ENCODE measurements around the gene COL27A1.

The COL27A1 gene

GRCh38 chr9:114264806-114265550 is 109.6 kb downstream of the COL27A1 start (continued):
- TF ChIP-seq PATZ1 (CRISPR knock-in tag; IDR thresholded peaks at IDR 0.05; ENCODE audit: borderline replicate concordance) (no peak), ISL1 (CRISPR knock-in tag; IDR thresholded peaks at IDR 0.05) (no peak), ZFP30 (CRISPR knock-in tag; IDR thresholded peaks at IDR 0.05) (no peak), ZNF565 (CRISPR knock-in tag; conservative IDR thresholded peaks at IDR 0.05; ENCODE audit: low read depth) (no peak), ZFP3 (CRISPR knock-in tag; IDR thresholded peaks at IDR 0.05) (no peak), ZNF70 (CRISPR knock-in tag; IDR thresholded peaks at IDR 0.05) (no peak), RARB (CRISPR knock-in tag; IDR thresholded peaks at IDR 0.05) (no peak), BACH2 (CRISPR knock-in tag; IDR thresholded peaks at IDR 0.05; ENCODE audit: borderline replicate concordance) (no peak), POU6F1 (CRISPR knock-in tag; IDR thresholded peaks at IDR 0.05; ENCODE audit: borderline replicate concordance, low read depth) (no peak)

- no peak for TF ChIP-seq OSR1 (CRISPR knock-in tag; IDR thresholded peaks at IDR 0.05)
- no peak for TF ChIP-seq GLIS3 (CRISPR knock-in tag; IDR thresholded peaks at IDR 0.05)
- no peak for TF ChIP-seq ZFP30 (CRISPR knock-in tag; IDR thresholded peaks at IDR 0.05)
- TF ChIP-seq TOX (CRISPR knock-in tag; IDR thresholded peaks at IDR 0.05; ENCODE audit: borderline replicate concordance) = no peak
- no peak for TF ChIP-seq ZFP3 (CRISPR knock-in tag; IDR thresholded peaks at IDR 0.05)
- TF ChIP-seq POU6F1 (CRISPR knock-in tag; IDR thresholded peaks at IDR 0.05; ENCODE audit: borderline replicate concordance, low read depth) = no peak
- TF ChIP-seq CREB5 (CRISPR knock-in tag; IDR thresholded peaks at IDR 0.05; ENCODE audit: low read depth) = no peak
- no peak for TF ChIP-seq PATZ1 (CRISPR knock-in tag; IDR thresholded peaks at IDR 0.05; ENCODE audit: borderline replicate concordance)
- TF ChIP-seq ZNF8 (CRISPR knock-in tag; IDR thresholded peaks at IDR 0.05) = no peak
- TF ChIP-seq ZC3H10 (CRISPR knock-in tag; IDR thresholded peaks at IDR 0.05) = no peak
- no peak for TF ChIP-seq ARNTL (CRISPR knock-in tag; IDR thresholded peaks at IDR 0.05; ENCODE audit: borderline replicate concordance, low read depth)
- no peak for TF ChIP-seq ISL1 (CRISPR knock-in tag; IDR thresholded peaks at IDR 0.05)
- no peak for ATAC-seq
Measured at GRCh38 chr9:114266969-114267368, 111.6 kb downstream of the COL27A1 start.

- TF ChIP-seq ESRRG (CRISPR knock-in tag; IDR thresholded peaks at IDR 0.05) = no peak
- no peak for TF ChIP-seq GLIS3 (CRISPR knock-in tag; IDR thresholded peaks at IDR 0.05)
- no peak for TF ChIP-seq PPARA (CRISPR knock-in tag; IDR thresholded peaks at IDR 0.05; ENCODE audit: borderline replicate concordance)
- TF ChIP-seq TCF4 (CRISPR knock-in tag; IDR thresholded peaks at IDR 0.05; ENCODE audit: borderline replicate concordance) = no peak
- TF ChIP-seq CREB5 (CRISPR knock-in tag; IDR thresholded peaks at IDR 0.05; ENCODE audit: low read depth) = no peak
- no peak for TF ChIP-seq TOX (CRISPR knock-in tag; IDR thresholded peaks at IDR 0.05; ENCODE audit: borderline replicate concordance)
- TF ChIP-seq ARNTL (CRISPR knock-in tag; IDR thresholded peaks at IDR 0.05; ENCODE audit: borderline replicate concordance, low read depth) = no peak
- no peak for TF ChIP-seq ZFP30 (CRISPR knock-in tag; IDR thresholded peaks at IDR 0.05)
- TF ChIP-seq CSRNP3 (CRISPR knock-in tag; IDR thresholded peaks at IDR 0.05) = no peak
- no peak for TF ChIP-seq PATZ1 (CRISPR knock-in tag; IDR thresholded peaks at IDR 0.05; ENCODE audit: borderline replicate concordance)
- ATAC-seq = no peak
Measured at GRCh38 chr9:114269023-114269422, 113.7 kb downstream of the COL27A1 start.
